ENCODE data around the gene B3GNT3. TPM values are rescaled to one million over a fixed set of nuclear protein-coding genes. Genes with fewer than 3 reads are reported as not detected.

Gene B3GNT3
- total RNA-seq, 5 donors from 2014 or later (not counting 1 experiment from before 2014, with no cell fraction given): 0.12 to 1.2 (median 0.79) TPM

DNA sequence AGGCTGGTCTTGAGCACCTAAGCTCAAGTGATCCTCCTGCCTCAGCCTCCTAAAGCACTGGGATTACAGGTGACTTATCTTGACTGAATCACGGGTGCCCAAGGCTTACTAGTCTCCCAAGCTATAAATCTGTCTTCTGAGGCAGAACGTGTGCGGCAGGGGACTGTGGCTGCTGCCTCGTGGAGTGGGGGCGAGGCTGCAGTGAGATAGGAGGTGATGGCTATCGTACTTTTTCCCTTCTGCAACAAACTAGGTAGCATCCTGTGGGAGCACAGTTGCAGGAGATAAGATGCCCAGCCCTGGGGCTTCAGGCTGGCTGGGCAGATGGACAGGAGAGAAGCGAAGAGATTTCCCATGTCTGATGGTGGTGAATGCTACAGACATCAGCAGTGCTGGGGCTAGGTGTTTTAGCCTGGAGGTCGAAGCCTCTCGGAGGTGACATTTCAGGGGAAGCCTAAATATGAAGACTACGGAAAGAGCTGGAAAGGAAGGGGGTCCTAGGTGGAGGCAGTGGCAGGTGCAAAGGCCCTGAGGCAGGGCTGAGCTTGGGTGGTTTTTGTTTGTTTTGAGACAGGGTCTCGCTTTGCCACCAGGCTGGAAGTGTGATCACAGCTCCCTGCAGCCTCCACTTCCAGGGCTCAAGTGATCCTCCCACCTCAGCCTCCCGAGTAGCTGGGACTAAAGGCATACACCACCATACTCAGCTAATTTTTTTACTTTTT lies 7.4 kb downstream of the B3GNT3 start:
- Histone ChIP-seq H3K27ac (ENCODE audit: low read length) (no peak overlapping the region), H3K4me3 (ENCODE audit: control insufficient read depth in 1 of 2, extremely low read depth in 1 of 2, low read length in 1 of 2) (no peak overlapping the region), H3K27me3 (replicated peaks in 1 of 2; ENCODE audit: control insufficient read depth in 2 of 2, extremely low read depth in 1 of 2, insufficient read depth in 2 of 2, low read length in 1 of 2) (peaks cover 0 to 3% of the 10 kb centered on the region in 2 experiments), H3K9me3 (no peaks in the 10 kb centered on the region), H3K4me1 (ENCODE audit: control insufficient read depth in 1 of 2, extremely low read depth in 1 of 2, insufficient read depth in 2 of 2, low read length in 2 of 2) (peaks cover 21 to 33% of the 10 kb centered on the region in 2 experiments), H3K36me3 (ENCODE audit: control insufficient read depth in 2 of 2, extremely low read depth in 1 of 2, insufficient read depth in 1 of 2, low read length in 1 of 2) (no peaks in the 10 kb centered on the region)
- DNase-seq (no peak), ATAC-seq (replicated peaks in 1 of 4) (no peak)
- H3K9me3 Mint-ChIP-seq: no peaks in the 10 kb centered on the region
- peaks cover 36 to 47% (median 47%) of the 10 kb centered on the region in 3 donors for H3K4me1 Mint-ChIP-seq
- ChIA-PET CTCF (interaction anchor here (0.6 to 2.0 kb wide), 3 partner anchors 57 to 396 kb away, joined by 3 to 6 read pairs (median 5); partner anchors contain the start of gene RPL18A (in 1 of the 2)), POLR2A (interaction anchor here in 1 of 2 donors (0.6 kb wide), 1 partner anchor 25 kb away, joined by 12 read pairs; no protein-coding TSS in a partner anchor)
- peak overlapping the region; percentile 85 to 86 for H3K27ac Mint-ChIP-seq
- 97% methylated on average over 5 of the region's 12 CpGs for WGBS (ENCODE audit: insufficient coverage)
- no peaks in the 10 kb centered on the region for H3K36me3 Mint-ChIP-seq
- H3K27me3 Mint-ChIP-seq: no peaks in the 10 kb centered on the region
- H3K4me3 Mint-ChIP-seq: peak overlapping the region in 1 of 3 donors; percentile 83

DNA sequence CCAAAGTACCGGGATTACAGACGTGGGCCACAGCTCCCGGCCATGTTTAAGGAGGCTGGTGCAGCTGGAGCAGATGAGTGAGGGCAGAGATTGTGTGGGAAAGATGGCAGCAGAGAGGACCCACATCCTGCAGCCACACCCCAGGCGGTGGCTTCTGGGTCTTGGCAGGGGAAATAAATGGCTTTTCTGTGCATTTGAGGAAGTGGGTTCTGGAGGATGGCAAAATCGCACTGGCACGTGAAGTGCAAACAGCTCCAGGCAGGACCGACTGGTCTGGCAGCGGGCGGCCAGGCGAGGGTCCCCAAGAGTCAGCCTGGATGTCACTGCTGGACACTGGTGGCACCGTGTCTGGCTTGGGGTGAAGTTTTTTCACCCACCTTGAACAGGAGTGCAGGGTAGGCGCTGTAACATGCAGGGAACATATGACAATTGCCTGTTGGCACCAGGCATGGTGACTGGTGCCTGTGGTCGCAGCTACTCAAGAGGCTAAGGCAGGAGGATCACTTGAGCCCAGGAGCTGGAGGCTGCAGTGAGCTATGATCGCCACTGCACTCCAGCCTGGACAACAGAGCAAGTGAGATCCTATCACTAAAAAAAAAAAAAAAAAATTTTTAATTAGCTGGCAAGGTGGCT lies 8.4 kb downstream of the B3GNT3 start:
- ATAC-seq (replicated peaks in 1 of 4): peak; percentile 83 to 92 (median 90)

DNA sequence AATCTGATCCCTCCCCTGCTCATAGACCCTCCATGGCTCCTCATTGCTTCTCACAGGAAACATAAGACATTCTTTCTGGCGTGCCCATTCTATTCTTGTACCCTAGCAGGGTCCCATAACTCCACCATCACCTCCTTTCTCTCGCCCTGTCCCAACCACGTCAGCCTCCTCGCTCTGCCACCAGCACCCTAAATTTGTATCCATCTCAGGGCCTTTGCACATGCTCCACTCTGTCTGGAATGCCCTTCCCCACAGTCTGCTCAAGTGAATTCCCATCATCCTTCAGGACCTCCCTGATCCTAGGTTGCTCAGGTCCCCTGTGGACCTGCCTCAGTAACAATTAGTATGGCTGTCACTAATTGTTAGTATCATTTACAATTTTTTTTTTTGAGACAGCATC lies 10.5 kb downstream of the B3GNT3 start:
- H3K27me3 Mint-ChIP-seq: no peaks in the 10 kb centered on the region
- CTCF ChIA-PET: no interaction called here
- no peaks in the 10 kb centered on the region for H3K36me3 Mint-ChIP-seq
- Histone ChIP-seq H3K4me1 (ENCODE audit: control insufficient read depth in 1 of 2, extremely low read depth in 1 of 2, insufficient read depth in 2 of 2, low read length in 2 of 2) (peaks cover 21 to 42% of the 10 kb centered on the region in 2 experiments), H3K27me3 (replicated peaks in 1 of 2; ENCODE audit: control insufficient read depth in 2 of 2, extremely low read depth in 1 of 2, insufficient read depth in 2 of 2, low read length in 1 of 2) (peaks cover 0 to 13% of the 10 kb centered on the region in 2 experiments), H3K4me3 (ENCODE audit: control insufficient read depth in 1 of 2, extremely low read depth in 1 of 2, low read length in 1 of 2) (no peak overlapping the region), H3K9me3 (no peaks in the 10 kb centered on the region), H3K27ac (ENCODE audit: low read length) (no peak overlapping the region), H3K36me3 (ENCODE audit: control insufficient read depth in 2 of 2, extremely low read depth in 1 of 2, insufficient read depth in 1 of 2, low read length in 1 of 2) (no peaks in the 10 kb centered on the region)
- peaks cover 36 to 57% (median 46%) of the 10 kb centered on the region in 3 donors for H3K4me1 Mint-ChIP-seq
- WGBS (ENCODE audit: insufficient coverage): 95% methylated on average over 4 of the region's 4 CpGs
- H3K4me3 Mint-ChIP-seq: peak overlapping the region in 1 of 3 donors; percentile 67
- ATAC-seq (replicated peaks in 1 of 4) (no peak), DNase-seq (no peak)
- peak overlapping the region; percentile 31 to 81 for H3K27ac Mint-ChIP-seq
- POLR2A ChIA-PET: interaction anchor here (0.6 to 0.7 kb wide), 2 partner anchors 8 to 37 kb away, joined by 4 read pairs; no protein-coding TSS in a partner anchor
- H3K9me3 Mint-ChIP-seq: no peaks in the 10 kb centered on the region

More for the DNA sequence above, 8.4 kb downstream of the B3GNT3 start:
- Histone ChIP-seq H3K27me3 (replicated peaks in 1 of 2; ENCODE audit: control insufficient read depth in 2 of 2, extremely low read depth in 1 of 2, insufficient read depth in 2 of 2, low read length in 1 of 2) (peaks cover 0 to 11% of the 10 kb centered on the region in 2 experiments), H3K27ac (ENCODE audit: low read length) (no peak overlapping the region), H3K4me3 (ENCODE audit: control insufficient read depth in 1 of 2, extremely low read depth in 1 of 2, low read length in 1 of 2) (no peak overlapping the region), H3K36me3 (ENCODE audit: control insufficient read depth in 2 of 2, extremely low read depth in 1 of 2, insufficient read depth in 1 of 2, low read length in 1 of 2) (no peaks in the 10 kb centered on the region), H3K4me1 (ENCODE audit: control insufficient read depth in 1 of 2, extremely low read depth in 1 of 2, insufficient read depth in 2 of 2, low read length in 2 of 2) (peaks cover 21 to 41% of the 10 kb centered on the region in 2 experiments), H3K9me3 (no peaks in the 10 kb centered on the region)
- 14% methylated on average over 11 of the region's 14 CpGs for WGBS (ENCODE audit: insufficient coverage)
- H3K27ac Mint-ChIP-seq: peak overlapping the region; percentile 97
- peak overlapping the region; percentile 64 to 83 (median 68) for H3K4me3 Mint-ChIP-seq
- ChIA-PET POLR2A (no interaction called here), CTCF (interaction anchor here (0.6 to 2.0 kb wide), 3 partner anchors 56 to 394 kb away, joined by 3 to 6 read pairs (median 5); partner anchors contain the start of gene RPL18A (in 1 of the 2))
- H3K9me3 Mint-ChIP-seq: no peaks in the 10 kb centered on the region
- no peaks in the 10 kb centered on the region for H3K36me3 Mint-ChIP-seq
- peaks cover 36 to 55% (median 45%) of the 10 kb centered on the region in 3 donors for H3K4me1 Mint-ChIP-seq
- peak in 34 of 35 experiments; percentile 16 to 71 (median 46) for DNase-seq
- H3K27me3 Mint-ChIP-seq: no peaks in the 10 kb centered on the region

DNA sequence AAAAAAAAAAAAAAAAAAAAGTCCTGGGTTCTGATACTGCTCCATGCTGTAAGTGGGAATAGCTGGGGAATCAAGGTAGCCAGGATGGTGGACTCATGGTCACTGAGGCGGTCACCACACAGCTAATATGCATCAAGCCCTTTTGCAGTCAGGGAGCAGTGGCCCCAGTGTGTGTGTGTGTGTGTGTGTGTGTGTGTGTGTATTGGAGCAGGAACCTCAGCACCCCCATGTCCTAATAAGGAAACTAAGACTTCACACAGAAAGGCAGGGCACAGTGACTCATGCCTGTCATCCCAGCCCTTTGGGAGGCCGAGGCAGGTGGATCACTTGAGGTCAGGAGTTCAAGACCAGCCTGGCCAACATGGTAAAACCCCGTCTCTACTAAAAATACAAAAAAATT lies 12.0 kb downstream of the B3GNT3 start:
- no peak for DNase-seq
- Histone ChIP-seq H3K27ac (ENCODE audit: low read length) (no peak overlapping the region), H3K27me3 (replicated peaks in 1 of 2; ENCODE audit: control insufficient read depth in 2 of 2, extremely low read depth in 1 of 2, insufficient read depth in 2 of 2, low read length in 1 of 2) (peaks cover 0 to 13% of the 10 kb centered on the region in 2 experiments), H3K36me3 (ENCODE audit: control insufficient read depth in 2 of 2, extremely low read depth in 1 of 2, insufficient read depth in 1 of 2, low read length in 1 of 2) (no peaks in the 10 kb centered on the region), H3K9me3 (no peaks in the 10 kb centered on the region), H3K4me1 (ENCODE audit: control insufficient read depth in 1 of 2, extremely low read depth in 1 of 2, insufficient read depth in 2 of 2, low read length in 2 of 2) (peaks cover 19 to 41% of the 10 kb centered on the region in 2 experiments), H3K4me3 (ENCODE audit: control insufficient read depth in 1 of 2, extremely low read depth in 1 of 2, low read length in 1 of 2) (no peak overlapping the region)
- peaks cover 35 to 56% (median 44%) of the 10 kb centered on the region in 3 donors for H3K4me1 Mint-ChIP-seq
- peak overlapping the region in 1 of 3 donors; percentile 72 for H3K4me3 Mint-ChIP-seq
- no CpG with 5 or more reads among the region's 3 CpGs for WGBS (ENCODE audit: insufficient coverage)
- H3K27me3 Mint-ChIP-seq: no peaks in the 10 kb centered on the region
- H3K9me3 Mint-ChIP-seq: no peaks in the 10 kb centered on the region
- CTCF ChIA-PET: interaction anchor here in 1 of 2 donors (0.6 kb wide), 1 partner anchor 131 kb away, joined by 3 read pairs; no protein-coding TSS in a partner anchor
- no peak for ATAC-seq (replicated peaks in 1 of 4)
- no peak overlapping the region for H3K27ac Mint-ChIP-seq
- no peaks in the 10 kb centered on the region for H3K36me3 Mint-ChIP-seq
- POLR2A ChIA-PET: no interaction called here

DNA sequence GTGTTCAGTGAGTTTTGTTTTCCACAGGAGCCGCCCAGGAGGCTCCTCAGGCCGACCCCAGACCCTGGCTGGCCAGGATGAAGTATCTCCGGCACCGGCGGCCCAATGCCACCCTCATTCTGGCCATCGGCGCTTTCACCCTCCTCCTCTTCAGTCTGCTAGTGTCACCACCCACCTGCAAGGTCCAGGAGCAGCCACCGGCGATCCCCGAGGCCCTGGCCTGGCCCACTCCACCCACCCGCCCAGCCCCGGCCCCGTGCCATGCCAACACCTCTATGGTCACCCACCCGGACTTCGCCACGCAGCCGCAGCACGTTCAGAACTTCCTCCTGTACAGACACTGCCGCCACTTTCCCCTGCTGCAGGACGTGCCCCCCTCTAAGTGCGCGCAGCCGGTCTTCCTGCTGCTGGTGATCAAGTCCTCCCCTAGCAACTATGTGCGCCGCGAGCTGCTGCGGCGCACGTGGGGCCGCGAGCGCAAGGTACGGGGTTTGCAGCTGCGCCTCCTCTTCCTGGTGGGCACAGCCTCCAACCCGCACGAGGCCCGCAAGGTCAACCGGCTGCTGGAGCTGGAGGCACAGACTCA lies 12.9 kb downstream of the B3GNT3 start:
- H3K9me3 ChIP-seq: no peaks in the 10 kb centered on the region
- peak overlapping the region; percentile 47 to 72 (median 63) for H3K4me3 Mint-ChIP-seq
- ATAC-seq (replicated peaks in 1 of 4): peak; percentile 57 to 70 (median 64)
- peaks cover 11 to 32% of the 10 kb centered on the region in 2 experiments for H3K4me1 ChIP-seq (ENCODE audit: control insufficient read depth in 1 of 2, extremely low read depth in 1 of 2, insufficient read depth in 2 of 2, low read length in 2 of 2)
- CTCF ChIA-PET: interaction anchor here in 1 of 2 donors (0.5 kb wide), 1 partner anchor 440 kb away, joined by 6 read pairs; no protein-coding TSS in a partner anchor
- H3K27me3 ChIP-seq (replicated peaks in 1 of 2; ENCODE audit: control insufficient read depth in 2 of 2, extremely low read depth in 1 of 2, insufficient read depth in 2 of 2, low read length in 1 of 2): peaks cover 0 to 13% of the 10 kb centered on the region in 2 experiments
- H3K27ac ChIP-seq (ENCODE audit: low read length): no peak overlapping the region
- H3K4me1 Mint-ChIP-seq: peaks cover 30 to 49% (median 38%) of the 10 kb centered on the region in 3 donors
- POLR2A ChIA-PET: no interaction called here
- H3K27ac Mint-ChIP-seq: no peak overlapping the region
- no peaks in the 10 kb centered on the region for H3K36me3 Mint-ChIP-seq
- no peaks in the 10 kb centered on the region for H3K36me3 ChIP-seq (ENCODE audit: control insufficient read depth in 2 of 2, extremely low read depth in 1 of 2, insufficient read depth in 1 of 2, low read length in 1 of 2)
- no peaks in the 10 kb centered on the region for H3K27me3 Mint-ChIP-seq
- no peak overlapping the region for H3K4me3 ChIP-seq (ENCODE audit: control insufficient read depth in 1 of 2, extremely low read depth in 1 of 2, low read length in 1 of 2)
- DNase-seq: peak in 21 of 35 experiments; percentile 12 to 50 (median 27)
- 44% methylated on average over 34 of the region's 38 CpGs for WGBS (ENCODE audit: insufficient coverage)
- H3K9me3 Mint-ChIP-seq: no peaks in the 10 kb centered on the region

DNA sequence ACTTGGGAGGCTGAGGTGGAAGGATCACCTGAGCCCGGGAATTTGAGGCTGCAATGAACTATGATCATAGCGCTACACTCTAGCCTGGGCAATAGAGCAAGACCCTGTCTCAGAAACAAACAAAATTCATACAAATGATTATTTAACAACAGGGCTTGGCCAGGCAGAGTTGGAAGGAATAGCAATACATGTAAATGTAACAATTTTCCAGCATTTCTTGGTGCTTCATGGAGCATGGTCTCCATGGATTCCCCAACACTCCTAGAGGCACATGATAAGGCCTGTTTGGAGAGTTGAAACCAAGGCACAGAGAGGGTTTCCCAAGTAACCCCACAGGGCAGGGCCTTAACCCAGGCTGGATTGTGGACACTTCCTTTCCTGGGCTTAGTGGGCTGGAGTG lies 16.2 kb downstream of the B3GNT3 start:
- ATAC-seq (replicated peaks in 1 of 4): no peak
- no peaks in the 10 kb centered on the region for H3K36me3 Mint-ChIP-seq
- H3K27me3 Mint-ChIP-seq: no peaks in the 10 kb centered on the region
- no peak overlapping the region for H3K27ac Mint-ChIP-seq
- H3K9me3 ChIP-seq: no peaks in the 10 kb centered on the region
- no peak overlapping the region for H3K4me3 Mint-ChIP-seq
- no peak overlapping the region for H3K27ac ChIP-seq (ENCODE audit: low read length)
- ChIA-PET CTCF (no interaction called here), POLR2A (no interaction called here)
- peaks cover 0 to 17% of the 10 kb centered on the region in 2 experiments for H3K4me1 ChIP-seq (ENCODE audit: control insufficient read depth in 1 of 2, extremely low read depth in 1 of 2, insufficient read depth in 2 of 2, low read length in 2 of 2)
- WGBS (ENCODE audit: insufficient coverage): no CpG with 5 or more reads among the region's 2 CpGs
- peaks cover 8 to 19% (median 13%) of the 10 kb centered on the region in 3 donors for H3K4me1 Mint-ChIP-seq
- H3K4me3 ChIP-seq (ENCODE audit: control insufficient read depth in 1 of 2, extremely low read depth in 1 of 2, low read length in 1 of 2): no peak overlapping the region
- no peaks in the 10 kb centered on the region for H3K36me3 ChIP-seq (ENCODE audit: control insufficient read depth in 2 of 2, extremely low read depth in 1 of 2, insufficient read depth in 1 of 2, low read length in 1 of 2)
- DNase-seq: no peak
- peaks cover 0 to 13% of the 10 kb centered on the region in 2 experiments for H3K27me3 ChIP-seq (replicated peaks in 1 of 2; ENCODE audit: control insufficient read depth in 2 of 2, extremely low read depth in 1 of 2, insufficient read depth in 2 of 2, low read length in 1 of 2)
- H3K9me3 Mint-ChIP-seq: no peaks in the 10 kb centered on the region
